ENCODE results near the gene MRTFB.

- TF ChIP-seq, protein P1, sequence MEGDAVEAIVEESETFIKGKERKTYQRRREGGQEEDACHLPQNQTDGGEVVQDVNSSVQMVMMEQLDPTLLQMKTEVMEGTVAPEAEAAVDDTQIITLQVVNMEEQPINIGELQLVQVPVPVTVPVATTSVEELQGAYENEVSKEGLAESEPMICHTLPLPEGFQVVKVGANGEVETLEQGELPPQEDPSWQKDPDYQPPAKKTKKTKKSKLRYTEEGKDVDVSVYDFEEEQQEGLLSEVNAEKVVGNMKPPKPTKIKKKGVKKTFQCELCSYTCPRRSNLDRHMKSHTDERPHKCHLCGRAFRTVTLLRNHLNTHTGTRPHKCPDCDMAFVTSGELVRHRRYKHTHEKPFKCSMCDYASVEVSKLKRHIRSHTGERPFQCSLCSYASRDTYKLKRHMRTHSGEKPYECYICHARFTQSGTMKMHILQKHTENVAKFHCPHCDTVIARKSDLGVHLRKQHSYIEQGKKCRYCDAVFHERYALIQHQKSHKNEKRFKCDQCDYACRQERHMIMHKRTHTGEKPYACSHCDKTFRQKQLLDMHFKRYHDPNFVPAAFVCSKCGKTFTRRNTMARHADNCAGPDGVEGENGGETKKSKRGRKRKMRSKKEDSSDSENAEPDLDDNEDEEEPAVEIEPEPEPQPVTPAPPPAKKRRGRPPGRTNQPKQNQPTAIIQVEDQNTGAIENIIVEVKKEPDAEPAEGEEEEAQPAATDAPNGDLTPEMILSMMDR (IDR thresholded peaks at IDR 0.05) = no peak
- no peak for TF ChIP-seq POLR2A (IDR thresholded peaks at IDR 0.05)
These were observed 230.9 kb downstream of the MRTFB start for GRCh38 chr16:14302031-14302398.

Measured in lower leg skin (tissue), 3 donors.